ENCODE results near the gene PCDHGA4.
"Not testable (repeated sequence)": the region's sequence is repeated elsewhere in the genome, so short reads cannot be mapped to it uniquely, and the experiment has no call there.

DNA sequence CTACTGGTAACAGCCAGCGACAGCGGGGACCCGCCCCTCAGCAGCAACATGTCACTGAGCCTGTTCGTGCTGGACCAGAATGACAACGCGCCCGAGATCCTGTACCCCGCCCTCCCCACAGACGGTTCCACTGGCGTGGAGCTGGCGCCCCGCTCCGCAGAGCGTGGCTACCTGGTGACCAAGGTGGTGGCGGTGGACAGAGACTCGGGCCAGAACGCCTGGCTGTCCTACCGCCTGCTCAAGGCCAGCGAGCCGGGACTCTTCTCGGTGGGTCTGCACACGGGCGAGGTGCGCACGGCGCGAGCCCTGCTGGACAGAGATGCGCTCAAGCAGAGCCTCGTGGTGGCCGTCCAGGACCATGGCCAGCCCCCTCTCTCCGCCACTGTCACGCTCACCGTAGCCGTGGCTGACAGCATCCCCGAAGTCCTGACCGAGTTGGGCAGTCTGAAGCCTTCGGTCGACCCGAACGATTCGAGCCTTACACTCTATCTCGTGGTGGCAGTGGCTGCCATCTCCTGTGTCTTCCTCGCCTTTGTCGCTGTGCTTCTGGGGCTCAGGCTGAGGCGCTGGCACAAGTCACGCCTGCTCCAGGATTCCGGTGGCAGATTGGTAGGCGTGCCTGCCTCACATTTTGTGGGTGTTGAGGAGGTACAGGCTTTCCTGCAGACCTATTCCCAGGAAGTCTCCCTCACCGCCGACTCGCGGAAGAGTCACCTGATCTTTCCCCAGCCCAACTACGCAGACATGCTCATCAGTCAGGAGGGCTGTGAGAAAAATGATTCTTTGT, 39.8 kb downstream of the PCDHGA4 start:
- TF ChIP-seq ZNF274 (IDR thresholded peaks at IDR 0.05; ENCODE audit: low read length); ZNF274 (tag by site-specific recombination; IDR thresholded peaks at IDR 0.05; ENCODE audit: borderline replicate concordance); GLIS2 (tag by site-specific recombination; IDR thresholded peaks at IDR 0.05); ZNF292 (tag by site-specific recombination; IDR thresholded peaks at IDR 0.05; ENCODE audit: borderline replicate concordance, low read depth); ZFP41 (tag by site-specific recombination; IDR thresholded peaks at IDR 0.05; ENCODE audit: borderline replicate concordance); ZNF596 (tag by site-specific recombination; IDR thresholded peaks at IDR 0.05): not testable (repeated sequence)
- TF ChIP-seq, protein P1, sequence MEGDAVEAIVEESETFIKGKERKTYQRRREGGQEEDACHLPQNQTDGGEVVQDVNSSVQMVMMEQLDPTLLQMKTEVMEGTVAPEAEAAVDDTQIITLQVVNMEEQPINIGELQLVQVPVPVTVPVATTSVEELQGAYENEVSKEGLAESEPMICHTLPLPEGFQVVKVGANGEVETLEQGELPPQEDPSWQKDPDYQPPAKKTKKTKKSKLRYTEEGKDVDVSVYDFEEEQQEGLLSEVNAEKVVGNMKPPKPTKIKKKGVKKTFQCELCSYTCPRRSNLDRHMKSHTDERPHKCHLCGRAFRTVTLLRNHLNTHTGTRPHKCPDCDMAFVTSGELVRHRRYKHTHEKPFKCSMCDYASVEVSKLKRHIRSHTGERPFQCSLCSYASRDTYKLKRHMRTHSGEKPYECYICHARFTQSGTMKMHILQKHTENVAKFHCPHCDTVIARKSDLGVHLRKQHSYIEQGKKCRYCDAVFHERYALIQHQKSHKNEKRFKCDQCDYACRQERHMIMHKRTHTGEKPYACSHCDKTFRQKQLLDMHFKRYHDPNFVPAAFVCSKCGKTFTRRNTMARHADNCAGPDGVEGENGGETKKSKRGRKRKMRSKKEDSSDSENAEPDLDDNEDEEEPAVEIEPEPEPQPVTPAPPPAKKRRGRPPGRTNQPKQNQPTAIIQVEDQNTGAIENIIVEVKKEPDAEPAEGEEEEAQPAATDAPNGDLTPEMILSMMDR (tag by site-specific recombination; IDR thresholded peaks at IDR 0.05) = not testable (repeated sequence)
- TF ChIP-seq, protein P2, sequence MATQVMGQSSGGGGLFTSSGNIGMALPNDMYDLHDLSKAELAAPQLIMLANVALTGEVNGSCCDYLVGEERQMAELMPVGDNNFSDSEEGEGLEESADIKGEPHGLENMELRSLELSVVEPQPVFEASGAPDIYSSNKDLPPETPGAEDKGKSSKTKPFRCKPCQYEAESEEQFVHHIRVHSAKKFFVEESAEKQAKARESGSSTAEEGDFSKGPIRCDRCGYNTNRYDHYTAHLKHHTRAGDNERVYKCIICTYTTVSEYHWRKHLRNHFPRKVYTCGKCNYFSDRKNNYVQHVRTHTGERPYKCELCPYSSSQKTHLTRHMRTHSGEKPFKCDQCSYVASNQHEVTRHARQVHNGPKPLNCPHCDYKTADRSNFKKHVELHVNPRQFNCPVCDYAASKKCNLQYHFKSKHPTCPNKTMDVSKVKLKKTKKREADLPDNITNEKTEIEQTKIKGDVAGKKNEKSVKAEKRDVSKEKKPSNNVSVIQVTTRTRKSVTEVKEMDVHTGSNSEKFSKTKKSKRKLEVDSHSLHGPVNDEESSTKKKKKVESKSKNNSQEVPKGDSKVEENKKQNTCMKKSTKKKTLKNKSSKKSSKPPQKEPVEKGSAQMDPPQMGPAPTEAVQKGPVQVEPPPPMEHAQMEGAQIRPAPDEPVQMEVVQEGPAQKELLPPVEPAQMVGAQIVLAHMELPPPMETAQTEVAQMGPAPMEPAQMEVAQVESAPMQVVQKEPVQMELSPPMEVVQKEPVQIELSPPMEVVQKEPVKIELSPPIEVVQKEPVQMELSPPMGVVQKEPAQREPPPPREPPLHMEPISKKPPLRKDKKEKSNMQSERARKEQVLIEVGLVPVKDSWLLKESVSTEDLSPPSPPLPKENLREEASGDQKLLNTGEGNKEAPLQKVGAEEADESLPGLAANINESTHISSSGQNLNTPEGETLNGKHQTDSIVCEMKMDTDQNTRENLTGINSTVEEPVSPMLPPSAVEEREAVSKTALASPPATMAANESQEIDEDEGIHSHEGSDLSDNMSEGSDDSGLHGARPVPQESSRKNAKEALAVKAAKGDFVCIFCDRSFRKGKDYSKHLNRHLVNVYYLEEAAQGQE (tag by site-specific recombination; IDR thresholded peaks at IDR 0.05) = 0 out of 2 replicates have a peak, but pooled peaks have one; percentile 39
- TF ChIP-seq, protein P3, sequence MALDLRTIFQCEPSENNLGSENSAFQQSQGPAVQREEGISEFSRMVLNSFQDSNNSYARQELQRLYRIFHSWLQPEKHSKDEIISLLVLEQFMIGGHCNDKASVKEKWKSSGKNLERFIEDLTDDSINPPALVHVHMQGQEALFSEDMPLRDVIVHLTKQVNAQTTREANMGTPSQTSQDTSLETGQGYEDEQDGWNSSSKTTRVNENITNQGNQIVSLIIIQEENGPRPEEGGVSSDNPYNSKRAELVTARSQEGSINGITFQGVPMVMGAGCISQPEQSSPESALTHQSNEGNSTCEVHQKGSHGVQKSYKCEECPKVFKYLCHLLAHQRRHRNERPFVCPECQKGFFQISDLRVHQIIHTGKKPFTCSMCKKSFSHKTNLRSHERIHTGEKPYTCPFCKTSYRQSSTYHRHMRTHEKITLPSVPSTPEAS (tag by site-specific recombination; IDR thresholded peaks at IDR 0.05) = not testable (repeated sequence)
- TF ChIP-seq, protein P4, sequence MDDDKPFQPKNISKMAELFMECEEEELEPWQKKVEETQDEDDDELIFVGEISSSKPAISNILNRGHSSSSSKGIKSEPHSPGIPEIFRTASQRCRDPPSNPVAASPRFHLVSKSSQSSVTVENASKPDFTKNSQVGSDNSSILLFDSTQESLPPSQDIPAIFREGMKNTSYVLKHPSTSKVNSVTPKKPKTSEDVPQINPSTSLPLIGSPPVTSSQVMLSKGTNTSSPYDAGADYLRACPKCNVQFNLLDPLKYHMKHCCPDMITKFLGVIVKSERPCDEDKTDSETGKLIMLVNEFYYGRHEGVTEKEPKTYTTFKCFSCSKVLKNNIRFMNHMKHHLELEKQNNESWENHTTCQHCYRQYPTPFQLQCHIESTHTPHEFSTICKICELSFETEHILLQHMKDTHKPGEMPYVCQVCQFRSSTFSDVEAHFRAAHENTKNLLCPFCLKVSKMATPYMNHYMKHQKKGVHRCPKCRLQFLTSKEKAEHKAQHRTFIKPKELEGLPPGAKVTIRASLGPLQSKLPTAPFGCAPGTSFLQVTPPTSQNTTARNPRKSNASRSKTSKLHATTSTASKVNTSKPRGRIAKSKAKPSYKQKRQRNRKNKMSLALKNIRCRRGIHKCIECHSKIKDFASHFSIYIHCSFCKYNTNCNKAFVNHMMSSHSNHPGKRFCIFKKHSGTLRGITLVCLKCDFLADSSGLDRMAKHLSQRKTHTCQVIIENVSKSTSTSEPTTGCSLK (tag by site-specific recombination; IDR thresholded peaks at IDR 0.05) = not testable (repeated sequence)
- TF ChIP-seq, protein P5, sequence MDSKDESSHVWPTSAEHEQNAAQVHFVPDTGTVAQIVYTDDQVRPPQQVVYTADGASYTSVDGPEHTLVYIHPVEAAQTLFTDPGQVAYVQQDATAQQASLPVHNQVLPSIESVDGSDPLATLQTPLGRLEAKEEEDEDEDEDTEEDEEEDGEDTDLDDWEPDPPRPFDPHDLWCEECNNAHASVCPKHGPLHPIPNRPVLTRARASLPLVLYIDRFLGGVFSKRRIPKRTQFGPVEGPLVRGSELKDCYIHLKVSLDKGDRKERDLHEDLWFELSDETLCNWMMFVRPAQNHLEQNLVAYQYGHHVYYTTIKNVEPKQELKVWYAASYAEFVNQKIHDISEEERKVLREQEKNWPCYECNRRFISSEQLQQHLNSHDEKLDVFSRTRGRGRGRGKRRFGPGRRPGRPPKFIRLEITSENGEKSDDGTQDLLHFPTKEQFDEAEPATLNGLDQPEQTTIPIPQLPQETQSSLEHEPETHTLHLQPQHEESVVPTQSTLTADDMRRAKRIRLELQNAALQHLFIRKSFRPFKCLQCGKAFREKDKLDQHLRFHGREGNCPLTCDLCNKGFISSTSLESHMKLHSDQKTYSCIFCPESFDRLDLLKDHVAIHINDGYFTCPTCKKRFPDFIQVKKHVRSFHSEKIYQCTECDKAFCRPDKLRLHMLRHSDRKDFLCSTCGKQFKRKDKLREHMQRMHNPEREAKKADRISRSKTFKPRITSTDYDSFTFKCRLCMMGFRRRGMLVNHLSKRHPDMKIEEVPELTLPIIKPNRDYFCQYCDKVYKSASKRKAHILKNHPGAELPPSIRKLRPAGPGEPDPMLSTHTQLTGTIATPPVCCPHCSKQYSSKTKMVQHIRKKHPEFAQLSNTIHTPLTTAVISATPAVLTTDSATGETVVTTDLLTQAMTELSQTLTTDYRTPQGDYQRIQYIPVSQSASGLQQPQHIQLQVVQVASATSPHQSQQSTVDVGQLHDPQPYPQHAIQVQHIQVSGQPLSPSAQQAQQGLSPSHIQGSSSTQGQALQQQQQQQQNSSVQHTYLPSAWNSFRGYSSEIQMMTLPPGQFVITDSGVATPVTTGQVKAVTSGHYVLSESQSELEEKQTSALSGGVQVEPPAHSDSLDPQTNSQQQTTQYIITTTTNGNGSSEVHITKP (tag by site-specific recombination; IDR thresholded peaks at IDR 0.05) = not testable (repeated sequence)

Measured in HEK293 (cell line).